Karpas-422 (cell line): Measurements from ENCODE around the gene EEA1. TPM values are rescaled to one million over a fixed set of nuclear protein-coding genes. Genes with fewer than 3 reads are reported as not detected.

Experiments used
- DNase-seq: peaks from one replicate; pipeline ENCODE4 v3.0.0-alpha.2; 2015
- H2AFZ ChIP-seq: fragments of 200-600 bp; sonication (generic); 2 replicates; pipeline ENCODE4 v1.6.1; 2014; ENCODE audit warnings: antibody characterized with exemption, low read length, mixed read lengths
- H3K27ac ChIP-seq: fragments of 200-600 bp; sonication (generic); 2 replicates; pipeline ENCODE4 v1.5.1; 2014; ENCODE audit warnings: mild to moderate bottlenecking, low read length, moderate library complexity
- H3K27me3 ChIP-seq: fragments of 200-600 bp; sonication (generic); 2 replicates; pipeline ENCODE4 v1.6.1; 2014; ENCODE audit warnings: low read length, mixed read lengths
- H3K36me3 ChIP-seq: fragments of 200-600 bp; sonication (generic); 2 replicates; pipeline ENCODE4 v1.6.1; 2014; ENCODE audit warnings: low read length, mixed read lengths; ENCODE audit not compliant: insufficient read depth
- H3K4me1 ChIP-seq: fragments of 200-600 bp; sonication (generic); 2 replicates; pipeline ENCODE4 v1.6.1; 2014; ENCODE audit warnings: mild to moderate bottlenecking, low read length, mixed read lengths
- H3K4me2 ChIP-seq: fragments of 200-600 bp; sonication (generic); 2 replicates; pipeline ENCODE4 v1.6.1; 2014; ENCODE audit warnings: low read length, low read depth, mild to moderate bottlenecking; ENCODE audit not compliant: poor library complexity, severe bottlenecking
- H3K4me3 ChIP-seq: fragments of 200-600 bp; sonication (generic); 2 replicates; pipeline ENCODE4 v1.5.1; 2014; ENCODE audit warnings: mild to moderate bottlenecking, antibody characterized with exemption, low read length, mixed read lengths
- H3K79me2 ChIP-seq: fragments of 200-600 bp; sonication (generic); 2 replicates; pipeline ENCODE4 v1.6.1; 2014; ENCODE audit warnings: mild to moderate bottlenecking, low read length, mixed read lengths
- H3K9ac ChIP-seq: fragments of 200-600 bp; sonication (generic); 2 replicates; pipeline ENCODE4 v1.6.0; 2014; ENCODE audit warnings: low read length
- H3K9me2 ChIP-seq: fragments of 200-600 bp; sonication (generic), shearing (Covaris generic); replicated peaks from 2 replicates; pipeline ENCODE4 v1.6.0; 2014; ENCODE audit warnings: mild to moderate bottlenecking, low read length, moderate library complexity; ENCODE audit not compliant: insufficient read depth
- H3K9me3 ChIP-seq: fragments of 300-700, 200-600 bp; sonication (generic); 2 replicates; pipeline ENCODE4 v1.6.1; 2014; ENCODE audit warnings: low read length, mixed read lengths
- H4K20me1 ChIP-seq: fragments of 200-600 bp; sonication (generic); 2 replicates; pipeline ENCODE4 v1.6.1; 2014; ENCODE audit warnings: mild to moderate bottlenecking, antibody characterized with exemption, low read length, low read depth; ENCODE audit not compliant: insufficient read depth
- total RNA-seq: library from RNA; depleted of rRNA; stranded (reverse); fragments of >200 nt; shearing (Covaris generic); gene quantifications from 2 replicates; pipeline ENCODE4 v1.2.3, GENCODE V29; 2014; ENCODE audit warnings: low replicate concordance

The EEA1 gene
- total RNA-seq, 1 experiment from 2014 or later = 9.2 TPM

DNA sequence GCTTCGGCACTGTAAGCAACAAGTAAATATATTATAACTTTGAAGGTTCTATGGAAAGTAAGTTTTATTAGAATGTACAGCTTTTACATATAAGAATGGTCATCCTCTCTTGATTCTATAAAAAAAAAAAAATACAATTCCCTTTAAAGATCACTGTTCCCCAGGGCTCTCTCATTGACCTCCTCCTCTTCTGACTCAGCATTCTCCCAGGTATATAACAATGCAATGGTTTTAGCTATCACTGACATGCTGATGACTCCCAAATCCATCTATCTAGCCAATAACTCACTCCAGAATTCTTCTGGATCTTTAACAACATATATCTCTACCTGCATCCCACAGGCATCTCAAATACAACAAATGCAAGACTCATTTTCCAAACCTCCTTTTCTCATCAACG is 62.7 kb downstream of the EEA1 start:
- no peaks in the 10 kb centered on the region for H3K9me2 ChIP-seq
- no peak overlapping the region for H3K4me2 ChIP-seq
- H3K9me3 ChIP-seq = no peaks in the 10 kb centered on the region
- H3K27me3 ChIP-seq = no peaks in the 10 kb centered on the region
- H3K4me1 ChIP-seq = peaks cover 11% of the 10 kb centered on the region
- no peaks in the 10 kb centered on the region for H4K20me1 ChIP-seq
- no peak overlapping the region for H3K4me3 ChIP-seq
- peaks cover 49% of the 10 kb centered on the region for H3K79me2 ChIP-seq
- H3K9ac ChIP-seq = no peak overlapping the region
- no peak overlapping the region for H2AFZ ChIP-seq
- DNase-seq = no peak
- H3K27ac ChIP-seq = no peak overlapping the region
- H3K36me3 ChIP-seq = peaks cover 7% of the 10 kb centered on the region; the same call in 1 of the 2 replicates

DNA sequence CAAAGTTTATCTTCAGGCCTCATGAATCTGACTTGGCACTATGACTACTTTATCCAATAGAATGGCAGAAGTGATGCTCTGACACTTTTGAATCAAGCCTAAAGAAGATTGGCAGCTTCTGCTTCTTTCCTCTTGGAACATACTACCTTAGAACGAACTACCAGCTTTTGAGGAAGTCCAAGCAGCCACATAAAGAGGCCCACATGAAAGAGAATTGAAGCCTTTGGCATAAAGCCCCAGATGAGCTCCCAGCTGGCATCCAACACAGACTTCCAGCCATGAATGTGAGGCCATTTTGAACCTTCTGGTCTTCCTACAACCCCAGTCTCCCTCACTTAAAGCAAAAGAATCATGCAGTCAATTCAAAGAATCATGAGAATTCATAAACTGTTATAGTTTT is 65.8 kb downstream of the EEA1 start:
- no peaks in the 10 kb centered on the region for H3K9me2 ChIP-seq
- no peak overlapping the region for H2AFZ ChIP-seq
- no peak overlapping the region for H3K9ac ChIP-seq
- H3K4me1 ChIP-seq = no peaks in the 10 kb centered on the region
- H3K27me3 ChIP-seq = no peaks in the 10 kb centered on the region
- no peaks in the 10 kb centered on the region for H4K20me1 ChIP-seq
- H3K4me2 ChIP-seq = no peak overlapping the region
- peaks cover 8% of the 10 kb centered on the region for H3K36me3 ChIP-seq
- H3K79me2 ChIP-seq = peaks cover 32% of the 10 kb centered on the region
- DNase-seq = no peak
- H3K4me3 ChIP-seq = no peak overlapping the region
- no peak overlapping the region for H3K27ac ChIP-seq
- H3K9me3 ChIP-seq = no peaks in the 10 kb centered on the region

DNA sequence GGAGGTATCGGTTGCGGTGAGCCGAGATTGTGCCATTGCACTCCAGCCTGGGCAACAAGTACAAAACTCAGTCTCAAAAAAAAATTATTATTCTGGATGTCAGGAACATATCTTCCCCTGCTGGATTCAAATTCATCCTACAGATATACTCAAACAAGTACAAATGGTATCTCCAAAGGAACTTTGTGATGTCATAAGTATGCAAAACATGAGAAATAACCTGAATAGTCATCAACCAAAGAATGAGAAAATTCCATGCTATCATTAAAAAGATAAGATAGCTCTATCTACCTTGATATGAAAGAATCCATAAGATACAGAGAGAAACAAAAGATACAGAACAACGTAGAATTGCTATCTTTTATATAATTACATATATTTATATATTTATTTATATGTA is 67.7 kb downstream of the EEA1 start:
- Histone ChIP-seq H3K36me3 (peaks cover 13% of the 10 kb centered on the region), H3K4me1 (no peaks in the 10 kb centered on the region), H3K27me3 (no peaks in the 10 kb centered on the region), H3K9me2 (no peaks in the 10 kb centered on the region), H3K9me3 (no peaks in the 10 kb centered on the region), H3K27ac (no peak overlapping the region), H3K4me2 (no peak overlapping the region), H4K20me1 (no peaks in the 10 kb centered on the region), H2AFZ (no peak overlapping the region), H3K9ac (no peak overlapping the region), H3K4me3 (no peak overlapping the region), H3K79me2 (peaks cover 18% of the 10 kb centered on the region)
- DNase-seq = no peak

DNA sequence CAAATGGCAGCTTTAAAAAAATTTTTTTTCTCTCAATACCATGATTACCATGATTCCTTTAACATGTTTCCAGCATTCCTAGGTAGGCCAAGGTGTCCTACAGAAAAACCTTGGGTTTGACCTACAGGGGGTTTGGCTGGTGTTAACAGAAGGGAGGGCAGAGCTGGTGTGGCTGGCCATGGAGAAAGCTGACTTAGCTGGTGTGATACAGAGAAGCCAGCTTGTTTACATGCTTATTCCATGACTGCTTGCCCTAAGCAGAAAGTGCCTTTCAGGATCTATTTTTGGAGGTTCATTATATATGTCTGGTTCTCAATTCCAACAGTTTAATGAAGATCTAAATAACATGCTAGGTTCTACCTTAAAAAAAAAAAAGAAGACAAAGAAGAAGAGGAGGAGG is 68.6 kb downstream of the EEA1 start:
- no peaks in the 10 kb centered on the region for H3K27me3 ChIP-seq
- H3K9me2 ChIP-seq = no peaks in the 10 kb centered on the region
- no peak overlapping the region for H3K4me2 ChIP-seq
- H3K36me3 ChIP-seq = peaks cover 13% of the 10 kb centered on the region
- H3K4me1 ChIP-seq = no peaks in the 10 kb centered on the region
- H4K20me1 ChIP-seq = no peaks in the 10 kb centered on the region
- no peak overlapping the region for H3K27ac ChIP-seq
- H3K79me2 ChIP-seq = peaks cover 15% of the 10 kb centered on the region
- no peak overlapping the region for H2AFZ ChIP-seq
- H3K9ac ChIP-seq = no peak overlapping the region
- no peaks in the 10 kb centered on the region for H3K9me3 ChIP-seq
- DNase-seq = no peak
- no peak overlapping the region for H3K4me3 ChIP-seq

DNA sequence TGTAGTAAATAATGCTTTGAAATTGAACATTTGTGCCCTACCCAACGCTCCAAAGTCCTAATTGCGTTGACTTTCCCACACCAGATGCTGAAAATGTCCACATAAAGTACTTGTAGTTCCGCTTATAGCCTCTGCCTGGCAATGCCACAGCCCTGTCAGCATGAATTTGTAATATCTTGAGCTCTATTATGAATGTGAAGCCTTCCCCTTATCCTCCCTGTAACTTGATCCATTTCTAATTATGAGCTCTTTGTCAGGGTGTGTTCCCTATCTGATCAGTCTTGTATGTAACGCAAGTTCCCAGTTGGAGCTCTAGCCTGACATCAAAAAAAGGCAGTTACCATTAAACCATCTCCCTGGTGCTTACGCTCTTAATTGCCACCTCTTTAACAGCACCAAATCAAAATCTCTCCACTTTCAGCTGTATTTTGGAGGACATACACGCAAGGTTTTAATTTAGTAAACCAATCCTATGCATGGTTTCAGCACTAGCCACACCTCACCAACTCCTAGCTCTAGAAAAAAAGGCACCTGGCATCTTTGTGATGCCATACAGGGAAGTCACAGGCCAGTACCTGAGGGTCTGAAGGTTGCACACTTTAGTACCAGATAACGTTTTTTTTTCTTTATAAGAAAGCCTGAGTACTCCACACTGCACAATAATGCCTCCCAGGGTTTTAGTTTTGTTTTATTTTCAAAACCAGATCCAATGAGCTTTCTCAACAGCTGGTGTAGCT is 69.3 kb downstream of the EEA1 start:
- Histone ChIP-seq H4K20me1 (no peaks in the 10 kb centered on the region), H3K4me2 (no peak overlapping the region), H3K9me3 (no peaks in the 10 kb centered on the region), H3K79me2 (peaks cover 10% of the 10 kb centered on the region), H3K27ac (no peak overlapping the region), H3K4me3 (no peak overlapping the region), H2AFZ (no peak overlapping the region), H3K9me2 (no peaks in the 10 kb centered on the region), H3K36me3 (peaks cover 13% of the 10 kb centered on the region), H3K9ac (no peak overlapping the region), H3K27me3 (no peaks in the 10 kb centered on the region), H3K4me1 (no peaks in the 10 kb centered on the region)
- no peak for DNase-seq

DNA sequence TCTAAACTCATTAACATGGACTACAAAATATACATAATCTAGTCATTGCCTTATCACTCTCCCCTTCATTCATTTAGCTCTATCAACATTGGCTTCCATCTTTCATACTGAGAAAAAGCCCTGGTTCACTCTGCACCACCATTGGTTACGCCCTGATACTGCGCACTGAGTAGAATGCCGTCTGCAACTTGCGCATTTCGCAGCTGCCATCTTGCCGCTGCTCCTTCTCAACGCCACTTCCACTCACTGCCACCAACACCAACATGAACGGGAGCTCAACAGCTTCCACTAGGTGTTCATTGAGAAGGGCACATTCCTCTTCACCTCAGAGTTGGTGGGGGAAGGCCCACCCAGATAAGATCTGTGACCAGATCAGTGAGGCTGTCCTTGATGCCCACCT is 71.3 kb downstream of the EEA1 start:
- H3K9ac ChIP-seq = no peak overlapping the region
- H4K20me1 ChIP-seq = no peaks in the 10 kb centered on the region
- no peak overlapping the region for H3K4me3 ChIP-seq
- H3K27me3 ChIP-seq = no peaks in the 10 kb centered on the region
- H3K4me1 ChIP-seq = no peaks in the 10 kb centered on the region
- H3K4me2 ChIP-seq = no peak overlapping the region
- no peak overlapping the region for H2AFZ ChIP-seq
- H3K9me3 ChIP-seq = no peaks in the 10 kb centered on the region
- H3K79me2 ChIP-seq = peaks cover 14% of the 10 kb centered on the region
- no peak for DNase-seq
- no peak overlapping the region for H3K27ac ChIP-seq
- peaks cover 6% of the 10 kb centered on the region for H3K36me3 ChIP-seq
- H3K9me2 ChIP-seq = no peaks in the 10 kb centered on the region

DNA sequence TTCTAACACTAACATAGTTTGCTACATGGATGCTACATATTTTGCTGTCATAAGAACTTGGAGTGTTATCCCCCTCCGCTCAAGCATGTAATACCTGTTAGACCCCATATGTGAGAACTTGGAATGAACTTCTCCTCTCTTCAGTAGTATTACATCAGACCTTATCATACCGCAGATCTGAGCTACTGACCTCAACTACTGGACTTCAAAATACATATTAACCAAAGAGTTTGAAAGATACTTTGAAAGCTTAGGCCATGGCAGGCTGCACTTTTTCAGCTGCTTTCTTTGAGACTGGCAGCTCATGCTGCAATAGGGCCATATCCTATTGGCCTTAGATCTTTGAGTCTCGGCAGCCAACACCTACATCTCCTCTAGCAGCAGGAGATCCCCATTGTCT is 74.8 kb downstream of the EEA1 start:
- Histone ChIP-seq H3K9me3 (no peaks in the 10 kb centered on the region), H2AFZ (no peak overlapping the region), H3K9me2 (no peaks in the 10 kb centered on the region), H3K4me2 (no peak overlapping the region), H3K27ac (no peak overlapping the region), H3K9ac (no peak overlapping the region), H3K36me3 (peaks cover 18% of the 10 kb centered on the region), H3K27me3 (no peaks in the 10 kb centered on the region), H3K79me2 (peaks cover 17% of the 10 kb centered on the region; the same call in 1 of the 2 replicates), H3K4me1 (no peaks in the 10 kb centered on the region), H3K4me3 (no peak overlapping the region), H4K20me1 (no peaks in the 10 kb centered on the region)
- DNase-seq = no peak

DNA sequence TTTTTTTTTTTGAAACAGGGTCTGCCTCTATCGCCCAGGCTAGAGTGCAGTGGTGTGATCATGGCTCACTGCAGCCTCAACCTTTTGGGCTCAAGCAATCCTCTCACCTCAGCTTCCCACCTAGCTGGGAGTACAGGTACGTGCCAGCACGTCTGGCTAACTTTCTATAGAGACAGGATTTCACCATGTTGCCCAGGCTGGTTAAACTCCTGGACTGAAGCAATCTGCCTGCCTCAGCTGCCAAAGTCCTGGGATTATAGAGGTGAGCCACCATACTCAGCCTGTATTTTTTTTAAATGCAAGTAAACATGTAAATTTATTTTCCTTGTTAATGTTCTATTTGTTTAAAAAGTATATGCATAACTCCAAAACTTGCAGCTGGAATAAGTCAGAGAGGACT is 80.4 kb downstream of the EEA1 start:
- Histone ChIP-seq H3K27me3 (no peaks in the 10 kb centered on the region), H3K4me3 (no peak overlapping the region), H4K20me1 (no peaks in the 10 kb centered on the region), H3K9me3 (no peaks in the 10 kb centered on the region), H3K4me1 (no peaks in the 10 kb centered on the region), H2AFZ (no peak overlapping the region), H3K9ac (no peak overlapping the region), H3K27ac (no peak overlapping the region), H3K4me2 (no peak overlapping the region), H3K79me2 (0 out of 2 replicates have a peak, but pooled peaks cover 9% of the 10 kb centered on the region), H3K9me2 (no peaks in the 10 kb centered on the region), H3K36me3 (peaks cover 14% of the 10 kb centered on the region; the same call in 1 of the 2 replicates)
- DNase-seq = no peak
